ENCODE measurements around the gene ZNF221.

GRCh38 chr19:43910884-43911283 lies 40.1 kb upstream of the ZNF221 start:
- TF ChIP-seq POLR2A (IDR thresholded peaks at IDR 0.05) (no peak), CTCF (IDR thresholded peaks at IDR 0.05) (no peak)
